Progenitor cell of endocrine pancreas (in vitro differentiated cells): ENCODE data around the gene PIGH. TPM values are rescaled to one million over a fixed set of nuclear protein-coding genes. Genes with fewer than 3 reads are reported as not detected.

Source experiments
- DNase-seq: peaks from one replicate; pipeline ENCODE4 v3.0.0; 2021; ENCODE audit warnings: low spot score; ENCODE audit not compliant: unreplicated experiment
- H3K27ac Mint-ChIP-seq: 2 replicates; pipeline ENCODE4 v1.8.0; 2021; ENCODE audit warnings: mild to moderate bottlenecking, moderate library complexity, mixed read lengths
- H3K27me3 Mint-ChIP-seq: 2 replicates; pipeline ENCODE4 v1.8.0; 2021; ENCODE audit warnings: mixed read lengths
- H3K36me3 Mint-ChIP-seq: 2 replicates; pipeline ENCODE4 v1.8.0; 2022; ENCODE audit warnings: mixed read lengths; ENCODE audit not compliant: insufficient read depth
- H3K4me1 Mint-ChIP-seq: 2 replicates; pipeline ENCODE4 v1.8.0; 2021; ENCODE audit warnings: low read depth, mixed read lengths
- H3K4me3 Mint-ChIP-seq: 2 replicates; pipeline ENCODE4 v1.8.0; 2021; ENCODE audit warnings: low read depth, mild to moderate bottlenecking, moderate library complexity, mixed read lengths
- H3K9me3 Mint-ChIP-seq: 2 replicates; pipeline ENCODE4 v1.8.0; 2021; ENCODE audit warnings: low read depth, mixed read lengths
- total RNA-seq: library from RNA; stranded (reverse); gene quantifications from 2 replicates; pipeline ENCODE4 v1.2.1, GENCODE V29; 2021
- TF ChIP-seq, protein P1 (sequence below): fragments of 200-600 bp; sonication (generic); IDR thresholded peaks from one replicate; pipeline ENCODE4 v1.5.0; 2021; ENCODE audit warnings: antibody characterized with exemption, mild to moderate bottlenecking; ENCODE audit not compliant: unreplicated experiment

Gene PIGH
- total RNA-seq, 1 donor from 2014 or later, result 18.9 TPM

DNA sequence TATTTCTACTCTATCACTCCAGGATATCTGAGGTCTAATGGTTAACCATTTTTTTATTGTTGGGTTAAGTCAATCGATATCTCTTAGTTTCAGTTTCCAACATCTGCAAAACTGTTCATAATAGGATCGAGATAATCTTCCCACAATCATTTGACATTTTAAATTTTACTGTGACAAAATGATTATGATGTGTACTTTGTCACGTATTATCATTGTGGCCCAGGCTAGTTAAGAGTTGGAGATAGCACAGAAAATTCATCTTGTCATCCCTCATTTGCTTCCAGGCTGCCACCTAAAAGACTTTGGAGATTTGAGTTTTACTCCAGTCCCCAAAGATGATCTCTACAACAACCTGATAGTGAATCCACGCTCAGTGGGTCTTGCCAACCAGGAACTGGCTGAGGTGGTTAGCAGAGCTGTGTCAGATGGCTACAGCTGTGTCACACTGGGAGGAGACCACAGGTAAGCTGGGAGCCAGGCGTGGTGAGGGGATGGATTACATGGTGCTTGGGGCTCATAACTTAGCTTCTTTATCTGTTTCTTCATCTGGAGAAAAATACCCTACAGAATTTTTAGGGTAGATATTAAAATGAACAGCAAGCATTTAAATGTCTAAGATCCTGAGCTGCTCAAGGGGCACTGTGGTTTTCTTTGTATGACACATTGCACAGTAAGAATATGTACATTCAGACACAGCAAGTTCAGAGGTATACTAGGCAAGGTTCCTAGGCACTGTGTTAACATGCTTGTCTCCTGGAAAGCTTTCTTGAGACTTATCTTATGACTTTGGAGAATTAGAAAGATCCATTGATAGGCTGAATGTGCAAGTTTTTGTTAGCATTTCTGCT, 42.1 kb upstream of the PIGH start:
- no peaks in the 10 kb centered on the region for H3K27me3 Mint-ChIP-seq
- DNase-seq, result no peak
- no peak overlapping the region for H3K4me3 Mint-ChIP-seq
- H3K27ac Mint-ChIP-seq, result no peak overlapping the region
- H3K4me1 Mint-ChIP-seq, result no peaks in the 10 kb centered on the region
- TF ChIP-seq, protein P1, sequence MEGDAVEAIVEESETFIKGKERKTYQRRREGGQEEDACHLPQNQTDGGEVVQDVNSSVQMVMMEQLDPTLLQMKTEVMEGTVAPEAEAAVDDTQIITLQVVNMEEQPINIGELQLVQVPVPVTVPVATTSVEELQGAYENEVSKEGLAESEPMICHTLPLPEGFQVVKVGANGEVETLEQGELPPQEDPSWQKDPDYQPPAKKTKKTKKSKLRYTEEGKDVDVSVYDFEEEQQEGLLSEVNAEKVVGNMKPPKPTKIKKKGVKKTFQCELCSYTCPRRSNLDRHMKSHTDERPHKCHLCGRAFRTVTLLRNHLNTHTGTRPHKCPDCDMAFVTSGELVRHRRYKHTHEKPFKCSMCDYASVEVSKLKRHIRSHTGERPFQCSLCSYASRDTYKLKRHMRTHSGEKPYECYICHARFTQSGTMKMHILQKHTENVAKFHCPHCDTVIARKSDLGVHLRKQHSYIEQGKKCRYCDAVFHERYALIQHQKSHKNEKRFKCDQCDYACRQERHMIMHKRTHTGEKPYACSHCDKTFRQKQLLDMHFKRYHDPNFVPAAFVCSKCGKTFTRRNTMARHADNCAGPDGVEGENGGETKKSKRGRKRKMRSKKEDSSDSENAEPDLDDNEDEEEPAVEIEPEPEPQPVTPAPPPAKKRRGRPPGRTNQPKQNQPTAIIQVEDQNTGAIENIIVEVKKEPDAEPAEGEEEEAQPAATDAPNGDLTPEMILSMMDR, result no peak
- peaks cover 7% of the 10 kb centered on the region for H3K36me3 Mint-ChIP-seq
- H3K9me3 Mint-ChIP-seq, result no peaks in the 10 kb centered on the region

DNA sequence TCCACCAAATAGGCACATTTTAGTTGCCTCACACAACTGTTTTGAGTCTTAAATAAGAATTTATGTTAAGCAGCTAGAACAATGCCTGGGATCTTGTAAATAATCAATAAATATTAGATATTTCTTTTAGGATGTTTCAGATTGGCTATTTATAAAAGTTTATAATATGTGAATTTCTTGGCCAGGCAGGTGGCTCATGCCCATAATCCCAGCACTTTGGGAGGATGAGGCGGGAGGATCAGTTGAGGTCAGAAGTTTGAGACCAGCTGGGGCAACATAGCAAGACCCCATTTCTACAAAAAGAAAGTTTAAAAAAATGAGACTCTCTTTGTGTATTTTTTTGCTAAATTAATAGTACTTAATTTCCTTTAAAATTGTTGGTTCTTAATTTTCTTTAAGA, 41.4 kb upstream of the PIGH start:
- Mint-ChIP-seq H3K27me3 (no peaks in the 10 kb centered on the region), H3K9me3 (no peaks in the 10 kb centered on the region), H3K4me1 (no peaks in the 10 kb centered on the region), H3K27ac (no peak overlapping the region), H3K36me3 (peaks cover 2% of the 10 kb centered on the region), H3K4me3 (no peak overlapping the region)
- TF ChIP-seq, protein P1, result no peak
- DNase-seq, result no peak

DNA sequence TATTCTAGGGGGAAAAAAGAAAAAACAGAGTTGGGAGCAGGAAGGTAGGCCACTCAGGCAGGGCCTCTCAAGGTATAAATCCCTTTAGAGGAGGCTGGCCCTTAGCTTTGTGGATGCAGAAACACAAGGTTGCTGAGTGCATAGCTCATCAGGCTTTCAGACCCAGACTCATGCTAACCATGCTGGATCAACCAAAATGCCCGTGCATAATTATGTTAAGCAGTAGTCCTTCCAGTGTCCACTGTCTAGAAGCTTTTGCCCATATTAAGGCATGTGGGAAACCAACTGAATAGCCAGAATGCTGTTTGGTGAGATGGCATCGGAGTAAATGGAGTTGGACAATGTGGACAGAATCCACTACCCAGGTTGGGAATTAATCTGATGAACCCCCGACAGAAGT, 38.6 kb upstream of the PIGH start:
- H3K4me1 Mint-ChIP-seq, result no peaks in the 10 kb centered on the region
- no peaks in the 10 kb centered on the region for H3K9me3 Mint-ChIP-seq
- TF ChIP-seq, protein P1, result no peak
- DNase-seq, result no peak
- no peaks in the 10 kb centered on the region for H3K27me3 Mint-ChIP-seq
- no peak overlapping the region for H3K4me3 Mint-ChIP-seq
- no peaks in the 10 kb centered on the region for H3K36me3 Mint-ChIP-seq
- H3K27ac Mint-ChIP-seq, result no peak overlapping the region

DNA sequence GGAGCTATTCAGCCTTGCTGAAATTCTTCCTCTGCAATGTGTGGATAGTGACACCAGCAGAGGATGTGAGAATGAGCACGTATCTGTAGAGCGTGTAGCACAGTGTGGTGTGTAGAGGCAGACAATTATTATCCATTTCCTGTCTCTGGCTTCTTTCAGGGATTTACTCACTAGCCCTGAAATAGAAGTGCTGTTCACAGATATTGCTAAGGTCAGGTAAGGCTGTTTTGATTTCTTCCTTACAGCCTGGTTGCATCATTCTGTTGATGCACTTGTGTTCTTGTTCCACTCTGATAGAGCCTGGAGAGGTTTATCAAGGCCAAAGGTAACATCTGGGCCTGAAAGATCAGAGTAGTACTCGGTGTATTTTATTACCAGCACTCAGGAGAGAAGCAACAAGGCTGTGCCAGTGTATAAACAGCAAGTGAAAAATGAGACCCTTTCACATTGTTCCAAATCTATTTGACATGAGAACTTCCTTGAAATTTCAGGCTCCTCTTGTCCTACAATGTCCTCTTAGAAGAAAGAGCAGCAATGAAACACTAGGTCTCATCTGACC, 36.4 kb upstream of the PIGH start:
- Mint-ChIP-seq H3K27ac (no peak overlapping the region), H3K4me1 (no peaks in the 10 kb centered on the region), H3K9me3 (no peaks in the 10 kb centered on the region), H3K4me3 (no peak overlapping the region), H3K27me3 (no peaks in the 10 kb centered on the region), H3K36me3 (peaks cover 11% of the 10 kb centered on the region)
- no peak for DNase-seq
- TF ChIP-seq, protein P1, result no peak

DNA sequence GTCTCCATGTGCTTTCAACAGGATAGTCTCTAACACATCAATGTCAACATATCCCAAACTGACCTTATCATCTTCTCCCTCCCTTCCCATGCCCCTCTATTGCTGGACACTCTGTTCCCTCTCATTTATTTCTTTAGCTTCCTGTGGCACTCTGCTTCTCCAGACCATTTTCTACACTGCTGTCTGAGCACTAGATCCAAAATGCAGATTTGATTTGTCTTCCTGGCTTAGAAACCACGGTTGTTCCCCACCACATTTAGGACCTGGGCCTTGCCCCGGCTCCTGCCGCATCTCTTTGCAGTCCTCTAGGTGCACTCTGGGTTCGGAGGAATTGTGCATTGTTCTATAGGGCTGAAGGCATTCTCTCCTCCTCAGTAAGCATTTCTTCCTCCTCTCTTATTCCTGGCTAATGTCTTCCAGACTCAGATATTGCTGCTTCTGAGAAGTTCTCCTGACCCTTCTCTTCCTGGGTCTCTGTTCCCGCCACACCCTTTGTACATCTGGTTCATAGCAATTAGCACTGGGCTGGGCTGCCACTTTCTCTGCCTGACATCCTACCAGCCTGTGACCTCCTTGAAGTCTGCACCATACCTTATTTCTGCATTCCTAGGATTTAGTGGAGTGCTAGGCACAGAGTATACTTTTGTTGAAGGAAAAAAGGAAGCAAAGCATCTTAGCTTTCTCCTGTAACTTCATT, 33.5 kb upstream of the PIGH start:
- H3K4me1 Mint-ChIP-seq, result no peaks in the 10 kb centered on the region
- TF ChIP-seq, protein P1, result no peak

More for the DNA sequence above, 33.5 kb upstream of the PIGH start:
- no peak overlapping the region for H3K4me3 Mint-ChIP-seq
- DNase-seq, result no peak
- no peaks in the 10 kb centered on the region for H3K27me3 Mint-ChIP-seq
- H3K9me3 Mint-ChIP-seq, result no peaks in the 10 kb centered on the region
- no peak overlapping the region for H3K27ac Mint-ChIP-seq
- peaks cover 12% of the 10 kb centered on the region for H3K36me3 Mint-ChIP-seq
